GM18507 (cell line): ENCODE measurements around the gene ID2.

ENCODE experiments used
- DNase-seq: peaks from one replicate; pipeline ENCODE4 v3.0.0; 2011; ENCODE audit warnings: low read depth; ENCODE audit not compliant: insufficient read length; ENCODE audit errors: extremely low spot score
- FAIRE-seq: peaks from 2 replicates; lab custom pipeline; 2011; peaks lifted over from hg19 to GRCh38; lab: Jason Lieb, UNC

The ID2 gene

GRCh38 chr2:8663997-8664396 is 17.9 kb upstream of the ID2 start:
- FAIRE-seq, result no peak
- DNase-seq, result no peak

DNA sequence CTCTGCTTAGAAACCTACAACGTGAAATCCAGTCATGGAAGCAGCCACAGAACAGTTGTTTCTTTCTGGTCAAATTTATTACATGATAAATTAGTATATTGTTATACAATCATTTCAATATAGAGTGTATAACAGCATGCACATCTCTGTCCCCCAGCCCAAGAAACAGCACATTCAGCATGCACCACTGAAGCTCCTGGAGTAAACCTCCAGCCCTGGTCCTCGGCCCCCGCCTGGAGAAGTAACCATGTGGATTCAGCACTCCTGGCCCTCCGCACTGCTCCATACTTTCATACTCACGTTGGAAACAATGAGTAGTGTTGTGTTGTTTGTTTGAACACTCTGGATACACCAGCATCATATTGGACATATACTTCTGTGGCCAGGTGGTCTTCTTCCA is 15.3 kb upstream of the ID2 start:
- DNase-seq (no peak), FAIRE-seq (no peak)

DNA sequence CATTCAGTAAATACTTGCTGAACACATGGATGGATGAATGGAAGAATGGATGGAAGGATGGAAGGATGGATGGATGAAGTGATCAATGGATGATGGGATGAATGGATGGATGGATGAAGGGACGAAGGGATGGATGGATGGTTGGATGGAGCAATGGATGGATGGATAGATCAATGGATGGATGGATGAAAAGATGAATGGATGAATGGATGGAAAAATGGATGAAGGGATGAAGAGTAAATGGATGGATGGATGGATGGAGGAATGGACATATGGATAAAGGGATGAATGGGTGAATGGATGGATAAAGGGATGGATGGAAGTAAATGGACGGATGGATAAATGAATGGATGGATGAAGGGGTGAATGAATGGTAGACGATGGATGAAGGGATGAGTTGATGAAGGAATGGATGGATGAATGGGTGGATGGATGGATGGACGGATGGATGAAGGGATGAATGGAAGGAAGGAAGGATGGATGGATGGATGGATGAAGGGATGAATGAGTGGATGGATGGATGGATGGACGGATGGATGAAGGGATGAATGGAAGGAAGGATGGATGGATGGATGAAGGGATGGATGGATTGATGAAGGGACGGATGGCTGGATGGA is 13.9 kb upstream of the ID2 start:
- FAIRE-seq, result no peak
- no peak for DNase-seq

DNA sequence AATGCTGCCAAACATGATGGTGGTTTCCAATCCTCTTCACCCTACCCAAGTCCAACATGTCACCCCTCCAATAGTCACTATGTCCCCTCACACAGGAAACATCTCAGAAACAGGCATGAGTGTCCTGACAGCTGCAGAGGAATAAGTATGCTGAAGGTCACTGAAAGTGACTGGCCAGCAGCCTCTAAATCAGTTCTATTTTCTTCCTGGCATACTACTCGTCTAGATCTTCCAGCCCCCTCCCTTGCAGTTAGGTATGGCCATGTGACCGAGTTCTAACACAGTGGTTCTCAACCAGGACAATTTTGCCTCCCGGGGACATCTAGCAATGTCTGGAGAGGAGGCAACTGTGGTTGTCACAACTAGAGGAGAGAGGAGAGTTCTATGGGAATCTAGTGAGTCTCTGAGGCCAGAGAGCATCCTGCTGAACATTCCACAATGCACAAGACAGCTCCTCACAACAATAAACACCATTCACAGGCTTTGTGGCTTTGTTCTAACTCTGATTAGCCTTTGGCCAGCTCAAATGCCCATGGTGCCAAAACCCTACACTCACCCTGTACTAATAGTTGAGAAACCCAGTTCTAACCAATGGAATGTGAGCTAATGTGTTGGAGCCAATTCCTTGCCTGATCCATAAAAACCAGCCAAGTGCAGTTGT is 12.6 kb upstream of the ID2 start:
- DNase-seq, result no peak
- FAIRE-seq, result no peak

- DNase-seq (no peak), FAIRE-seq (no peak)
Observed at GRCh38 chr2:8670580-8670979, 11.3 kb upstream of the ID2 start.

GRCh38 chr2:8671176-8671575 is 10.7 kb upstream of the ID2 start:
- no peak for FAIRE-seq
- DNase-seq, result no peak

GRCh38 chr2:8671802-8672201 is 10.1 kb upstream of the ID2 start:
- DNase-seq, result no peak
- no peak for FAIRE-seq

DNA sequence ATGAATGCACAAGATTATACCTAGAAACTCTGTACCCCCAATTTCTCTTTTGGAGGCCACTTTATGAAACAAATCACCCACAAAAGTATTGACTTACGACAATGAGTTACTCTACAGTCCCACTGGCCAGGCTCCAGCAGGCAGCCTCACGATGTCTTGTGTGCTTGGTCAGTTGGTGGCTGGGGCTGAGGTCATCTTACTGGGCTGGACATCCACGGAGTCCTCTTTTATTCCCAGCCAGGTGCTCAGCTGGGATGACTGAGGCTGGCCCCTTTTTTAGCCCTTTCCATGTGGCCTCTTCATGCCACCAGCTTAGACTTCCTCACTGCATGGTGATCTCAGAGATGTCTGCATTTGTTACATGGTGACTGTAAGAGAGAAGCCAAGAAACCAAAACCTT is 8.9 kb upstream of the ID2 start:
- DNase-seq, result no peak
- no peak for FAIRE-seq

- DNase-seq, result no peak
- no peak for FAIRE-seq
Observed at GRCh38 chr2:8673381-8673780, 8.5 kb upstream of the ID2 start.

DNA sequence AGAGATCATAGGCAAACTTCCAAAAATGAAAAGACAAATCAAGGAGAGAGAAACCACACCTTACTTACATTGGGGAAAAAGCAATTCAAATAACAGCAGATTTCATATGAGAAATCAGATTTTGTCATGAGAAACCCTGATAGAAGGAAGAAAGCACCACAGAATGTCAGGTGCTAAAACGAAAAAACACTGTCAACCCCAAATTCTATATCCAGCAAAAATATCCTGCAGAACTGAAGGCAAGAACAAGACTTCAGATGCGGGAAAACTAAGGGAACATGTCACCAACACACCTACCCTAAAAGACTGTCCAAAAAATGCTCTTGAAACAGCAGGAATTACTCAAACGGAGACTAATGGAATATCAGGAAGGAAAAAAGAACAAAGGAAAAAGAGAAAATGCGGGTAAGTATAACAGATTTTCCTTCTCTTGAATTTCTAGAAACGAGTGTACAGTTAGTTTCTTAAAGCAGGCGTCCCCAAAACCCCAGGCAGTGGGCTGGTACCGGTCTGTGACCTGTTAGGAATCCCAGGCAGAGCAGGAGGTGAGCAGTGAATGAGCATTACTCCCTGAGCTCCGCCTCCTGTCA is 7.3 kb upstream of the ID2 start:
- no peak for DNase-seq
- no peak for FAIRE-seq

- no peak for DNase-seq
- no peak for FAIRE-seq
Observed at GRCh38 chr2:8675543-8675942, 6.3 kb upstream of the ID2 start.

DNA sequence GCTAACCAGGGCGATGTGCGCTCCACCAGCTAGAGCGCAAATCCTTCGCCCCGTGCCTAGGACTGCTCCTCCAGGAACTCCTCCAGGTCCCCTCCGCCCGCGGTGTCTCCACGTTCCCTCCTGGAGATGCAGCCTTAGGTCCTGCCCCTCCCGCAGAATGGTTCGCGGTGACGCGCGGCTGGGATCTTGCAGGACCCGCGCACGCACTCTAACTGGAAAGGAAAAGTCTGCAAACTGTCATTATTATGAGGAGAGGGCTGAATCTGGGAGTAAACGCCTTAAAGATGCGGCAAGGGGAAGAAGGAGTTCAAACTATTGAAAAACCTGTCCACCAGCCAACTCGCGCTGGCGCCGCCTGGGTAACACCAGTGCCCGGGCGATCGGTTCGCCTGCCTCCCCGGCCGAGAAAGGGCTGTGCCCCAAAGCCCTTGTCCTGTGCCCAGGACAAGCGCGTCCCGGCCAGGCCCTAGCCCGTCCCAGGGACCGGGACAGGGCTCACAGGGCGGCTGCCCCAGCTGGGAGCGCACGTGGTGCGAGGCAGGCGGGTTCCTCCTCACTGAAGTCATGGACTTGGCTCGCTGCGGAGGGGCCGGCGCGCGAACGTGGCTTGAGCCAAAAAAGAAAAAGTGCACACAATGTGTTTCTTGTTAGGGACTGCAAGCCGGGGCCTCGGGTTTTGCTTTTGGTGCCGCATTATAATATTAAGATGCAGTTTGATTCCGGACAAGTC is 5.5 kb upstream of the ID2 start:
- DNase-seq (no peak), FAIRE-seq (no peak)

DNA sequence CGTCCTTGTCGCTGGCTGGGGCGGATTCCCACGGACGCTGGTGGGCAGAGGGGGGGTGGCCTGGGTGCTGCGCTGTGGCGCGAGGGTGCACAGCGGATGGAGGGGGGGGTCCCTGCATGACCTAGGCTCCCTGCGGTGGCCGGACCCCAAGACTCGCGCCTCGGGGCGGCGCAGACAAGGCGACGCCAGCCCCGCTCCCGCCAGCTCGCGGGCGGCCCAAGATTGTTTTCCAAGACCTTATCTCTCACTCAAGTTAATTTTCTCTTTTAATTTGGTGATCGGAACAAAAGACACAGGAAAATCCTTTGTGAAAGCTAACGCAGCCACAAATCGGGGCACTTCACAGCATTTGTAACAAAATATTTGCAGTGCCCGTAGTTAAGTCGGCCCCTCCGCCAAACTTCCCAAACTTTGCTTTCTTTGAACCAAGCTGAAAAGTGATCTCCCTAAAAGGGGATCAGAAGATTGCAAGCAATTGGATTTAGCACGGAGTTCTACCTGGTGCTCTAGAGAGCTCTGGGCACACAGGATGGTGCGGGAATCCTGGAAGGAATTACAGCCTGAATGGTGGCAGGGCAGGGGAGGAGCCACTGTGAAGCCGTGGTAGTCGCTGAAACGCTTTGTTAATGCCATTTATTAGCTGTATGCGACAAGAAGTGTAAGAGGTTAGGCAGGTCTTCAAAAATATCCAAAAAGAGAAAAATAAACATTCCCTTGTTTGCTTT is 4.8 kb upstream of the ID2 start:
- FAIRE-seq (no peak), DNase-seq (no peak)

- no peak for FAIRE-seq
Observed at GRCh38 chr2:8677646-8678592, 3.9 kb upstream of the ID2 start.

GRCh38 chr2:8678731-8679566 is 2.9 kb upstream of the ID2 start:
- DNase-seq (peak; percentile 77), FAIRE-seq (peak; percentile 66)

More at GRCh38 chr2:8677646-8678592, 3.9 kb upstream of the ID2 start:
- no peak for DNase-seq

- FAIRE-seq, result no peak
- DNase-seq, result no peak
Observed at GRCh38 chr2:8679567-8679826, 2.4 kb upstream of the ID2 start.

DNA sequence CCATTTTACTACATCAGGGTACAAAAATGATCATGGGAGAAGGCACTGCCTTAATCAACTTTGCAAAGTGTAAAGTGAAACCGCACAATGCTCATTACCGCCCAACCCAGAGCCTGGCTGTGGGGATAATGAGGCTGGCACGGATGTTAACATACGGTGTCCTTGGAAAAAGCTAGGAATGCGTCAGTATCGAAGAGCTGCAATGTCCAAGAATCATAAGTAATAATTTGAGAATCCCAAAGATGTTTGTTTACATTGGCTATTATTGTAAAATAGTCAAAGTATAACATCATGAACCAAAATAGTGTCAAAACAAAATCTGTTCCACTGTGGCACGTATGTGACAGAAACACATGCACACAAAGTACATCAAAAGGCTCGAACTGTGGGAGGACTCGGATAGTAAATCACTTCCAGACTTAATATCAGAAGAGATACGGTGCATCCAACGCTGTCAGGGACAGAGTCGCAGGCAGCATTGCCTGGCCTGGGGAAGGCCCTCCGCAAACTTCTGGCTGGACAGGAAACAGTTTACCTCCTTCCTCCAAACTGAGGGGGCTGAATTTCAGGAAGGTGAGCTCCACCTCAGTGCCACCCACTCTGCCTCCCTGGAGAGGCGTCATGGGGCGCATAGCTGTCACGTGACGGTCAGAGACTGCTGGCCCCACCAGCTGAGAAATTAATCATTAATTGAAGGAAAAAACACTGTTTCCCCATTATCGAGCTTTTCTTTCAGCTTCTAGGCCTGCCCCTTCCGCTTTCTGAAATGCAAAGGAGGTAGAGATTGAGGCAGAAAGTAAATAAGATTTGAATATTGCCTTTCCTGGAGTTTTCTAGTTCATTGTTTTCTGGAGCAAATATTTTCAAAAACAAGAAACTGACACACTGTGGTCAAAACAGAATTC is 1.8 kb upstream of the ID2 start:
- peak; percentile 38 for FAIRE-seq
- DNase-seq, result no peak
